Neural progenitor cell (in vitro differentiated cells): ENCODE measurements around the gene CAMK2D. TPM values are rescaled to one million over a fixed set of nuclear protein-coding genes. Genes with fewer than 3 reads are reported as not detected.

Source experiments
- DNase-seq: peaks from one replicate; pipeline ENCODE4 v3.0.0-alpha.2; 2016; ENCODE audit warnings: low spot score
- H2AFZ ChIP-seq: fragments of 200-600 bp; sonication (generic); replicated peaks from 2 replicates; pipeline ENCODE4 v1.6.1; 2016; ENCODE audit warnings: antibody characterized with exemption
- H3F3A ChIP-seq: fragments of 200-600 bp; sonication (generic); 2 replicates; pipeline ENCODE4 v1.6.1; 2016; ENCODE audit warnings: antibody characterized with exemption, low read depth
- H3K27ac ChIP-seq: fragments of 200-600 bp; sonication (generic); 2 replicates; pipeline ENCODE4 v1.5.1; 2016; ENCODE audit warnings: mild to moderate bottlenecking
- H3K27me3 ChIP-seq: fragments of 200-600 bp; sonication (generic); 2 replicates; pipeline ENCODE4 v1.6.1; 2016; ENCODE audit warnings: mild to moderate bottlenecking, moderate library complexity
- H3K36me3 ChIP-seq: fragments of 200-600 bp; sonication (generic); 2 replicates; pipeline ENCODE4 v1.5.1; 2016
- H3K4me1 ChIP-seq: fragments of 200-600 bp; sonication (generic); 2 replicates; pipeline ENCODE4 v1.6.1; 2016; ENCODE audit warnings: mixed run types
- H3K4me2 ChIP-seq: fragments of 200-600 bp; sonication (generic); 2 replicates; pipeline ENCODE4 v1.6.1; 2016
- H3K4me3 ChIP-seq: fragments of 200-600 bp; sonication (generic); 2 replicates; pipeline ENCODE4 v1.5.1; 2016
- H3K79me2 ChIP-seq: fragments of 200-600 bp; sonication (generic); 2 replicates; pipeline ENCODE4 v1.6.1; 2016; ENCODE audit warnings: low read depth
- H3K9ac ChIP-seq: fragments of 200-600 bp; sonication (generic); 2 replicates; pipeline ENCODE4 v1.6.1; 2016
- H3K9me3 ChIP-seq: fragments of 200-600 bp; sonication (generic); 2 replicates; pipeline ENCODE4 v1.5.1; 2016; ENCODE audit warnings: low read depth
- H4K20me1 ChIP-seq: fragments of 200-600 bp; sonication (generic); 2 replicates; pipeline ENCODE4 v1.6.1; 2016; ENCODE audit warnings: low read depth
- H3K27ac Mint-ChIP-seq: 3 replicates; pipeline ENCODE4 v1.8.0; 2021; ENCODE audit warnings: mixed read lengths
- H3K27me3 Mint-ChIP-seq: 2 replicates; pipeline ENCODE4 v1.8.0; 2022; ENCODE audit warnings: low read depth, mild to moderate bottlenecking, inconsistent platforms, moderate library complexity, mixed read lengths; ENCODE audit not compliant: insufficient read depth
- H3K36me3 Mint-ChIP-seq: 3 replicates; pipeline ENCODE4 v1.8.0; 2021; ENCODE audit warnings: mixed read lengths
- H3K4me1 Mint-ChIP-seq: 3 replicates; pipeline ENCODE4 v1.8.0; 2021; ENCODE audit warnings: mixed read lengths
- H3K4me3 Mint-ChIP-seq: 3 replicates; pipeline ENCODE4 v1.8.0; 2021; ENCODE audit warnings: mild to moderate bottlenecking, moderate library complexity, mixed read lengths
- H3K9me3 Mint-ChIP-seq: 3 replicates; pipeline ENCODE4 v1.8.0; 2020; ENCODE audit warnings: mixed read lengths
- EZH2 ChIP-seq: fragments of 200-600 bp; sonication (generic); IDR thresholded peaks from 2 replicates; pipeline ENCODE4 v1.6.1; 2017; ENCODE audit warnings: antibody characterized with exemption, mild to moderate bottlenecking, moderate library complexity
- EZH2phosphoT487 ChIP-seq: fragments of 200-600 bp; sonication (generic); IDR thresholded peaks from 2 replicates; pipeline ENCODE4 v1.6.1; 2017; ENCODE audit warnings: antibody characterized with exemption
- total RNA-seq: library from RNA; depleted of rRNA; stranded (reverse); fragments of >200 nt; gene quantifications from 2 replicates; pipeline ENCODE4 v1.2.3, GENCODE V29; 2015; ENCODE audit warnings: low replicate concordance
- TF ChIP-seq, protein P1 (sequence below): fragments of 200-600 bp; sonication (generic); IDR thresholded peaks from 2 replicates; pipeline ENCODE4 v1.5.1; 2017; ENCODE audit warnings: antibody characterized with exemption, mild to moderate bottlenecking

Gene CAMK2D
- total RNA-seq, 1 donor from 2014 or later: 33.2 TPM

- Histone ChIP-seq H4K20me1 (no peaks in the 10 kb centered on the region), H3K4me3 (no peak overlapping the region), H3F3A (no peaks in the 10 kb centered on the region), H2AFZ (no peak overlapping the region), H3K27me3 (no peaks in the 10 kb centered on the region), H3K36me3 (no peaks in the 10 kb centered on the region), H3K27ac (no peak overlapping the region), H3K4me2 (no peak overlapping the region), H3K9me3 (no peaks in the 10 kb centered on the region), H3K4me1 (no peaks in the 10 kb centered on the region), H3K9ac (no peak overlapping the region), H3K79me2 (no peaks in the 10 kb centered on the region)
- Mint-ChIP-seq H3K4me3 (no peak overlapping the region), H3K9me3 (no peaks in the 10 kb centered on the region), H3K4me1 (no peaks in the 10 kb centered on the region), H3K36me3 (no peaks in the 10 kb centered on the region), H3K27ac (no peak overlapping the region), H3K27me3 (no peaks in the 10 kb centered on the region)
- TF ChIP-seq, protein P1, sequence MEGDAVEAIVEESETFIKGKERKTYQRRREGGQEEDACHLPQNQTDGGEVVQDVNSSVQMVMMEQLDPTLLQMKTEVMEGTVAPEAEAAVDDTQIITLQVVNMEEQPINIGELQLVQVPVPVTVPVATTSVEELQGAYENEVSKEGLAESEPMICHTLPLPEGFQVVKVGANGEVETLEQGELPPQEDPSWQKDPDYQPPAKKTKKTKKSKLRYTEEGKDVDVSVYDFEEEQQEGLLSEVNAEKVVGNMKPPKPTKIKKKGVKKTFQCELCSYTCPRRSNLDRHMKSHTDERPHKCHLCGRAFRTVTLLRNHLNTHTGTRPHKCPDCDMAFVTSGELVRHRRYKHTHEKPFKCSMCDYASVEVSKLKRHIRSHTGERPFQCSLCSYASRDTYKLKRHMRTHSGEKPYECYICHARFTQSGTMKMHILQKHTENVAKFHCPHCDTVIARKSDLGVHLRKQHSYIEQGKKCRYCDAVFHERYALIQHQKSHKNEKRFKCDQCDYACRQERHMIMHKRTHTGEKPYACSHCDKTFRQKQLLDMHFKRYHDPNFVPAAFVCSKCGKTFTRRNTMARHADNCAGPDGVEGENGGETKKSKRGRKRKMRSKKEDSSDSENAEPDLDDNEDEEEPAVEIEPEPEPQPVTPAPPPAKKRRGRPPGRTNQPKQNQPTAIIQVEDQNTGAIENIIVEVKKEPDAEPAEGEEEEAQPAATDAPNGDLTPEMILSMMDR: no peak
- no peak for TF ChIP-seq EZH2
- TF ChIP-seq EZH2phosphoT487: no peak
- DNase-seq: no peak
These were observed 19.6 kb downstream of the CAMK2D start for GRCh38 chr4:113741956-113742355.

- Mint-ChIP-seq H3K36me3 (no peaks in the 10 kb centered on the region), H3K4me1 (no peaks in the 10 kb centered on the region), H3K4me3 (no peak overlapping the region), H3K27me3 (no peaks in the 10 kb centered on the region), H3K9me3 (no peaks in the 10 kb centered on the region), H3K27ac (no peak overlapping the region)
- H3K79me2 ChIP-seq: no peaks in the 10 kb centered on the region
- H3K36me3 ChIP-seq: no peaks in the 10 kb centered on the region
- no peaks in the 10 kb centered on the region for H3K9me3 ChIP-seq
- no peaks in the 10 kb centered on the region for H3K4me1 ChIP-seq
- TF ChIP-seq EZH2 (no peak), EZH2phosphoT487 (no peak)
- TF ChIP-seq, protein P1: no peak
- no peak overlapping the region for H2AFZ ChIP-seq
- H3F3A ChIP-seq: no peaks in the 10 kb centered on the region
- H3K27me3 ChIP-seq: no peaks in the 10 kb centered on the region
- no peak for DNase-seq
- H3K9ac ChIP-seq: no peak overlapping the region
- no peak overlapping the region for H3K4me2 ChIP-seq
- no peaks in the 10 kb centered on the region for H4K20me1 ChIP-seq
- H3K4me3 ChIP-seq: no peak overlapping the region
- H3K27ac ChIP-seq: no peak overlapping the region
These were observed 20.6 kb downstream of the CAMK2D start for GRCh38 chr4:113740857-113741379.

- no peaks in the 10 kb centered on the region for H3K4me1 Mint-ChIP-seq
- H3K9me3 ChIP-seq: no peaks in the 10 kb centered on the region
- H2AFZ ChIP-seq: no peak overlapping the region
- peaks cover 3% of the 10 kb centered on the region for H3K9me3 Mint-ChIP-seq
- H4K20me1 ChIP-seq: no peaks in the 10 kb centered on the region
- no peaks in the 10 kb centered on the region for H3K27me3 Mint-ChIP-seq
- no peaks in the 10 kb centered on the region for H3K27me3 ChIP-seq
- TF ChIP-seq, protein P1: no peak
- TF ChIP-seq EZH2phosphoT487: no peak
- TF ChIP-seq EZH2: no peak
- no peaks in the 10 kb centered on the region for H3K79me2 ChIP-seq
- no peak overlapping the region for H3K4me2 ChIP-seq
- H3K36me3 Mint-ChIP-seq: peaks cover 3% of the 10 kb centered on the region
- no peaks in the 10 kb centered on the region for H3K36me3 ChIP-seq
- H3F3A ChIP-seq: no peaks in the 10 kb centered on the region
- DNase-seq: no peak
- H3K4me3 Mint-ChIP-seq: no peak overlapping the region
- no peak overlapping the region for H3K27ac Mint-ChIP-seq
- no peaks in the 10 kb centered on the region for H3K4me1 ChIP-seq
- H3K4me3 ChIP-seq: no peak overlapping the region
- no peak overlapping the region for H3K27ac ChIP-seq
- H3K9ac ChIP-seq: no peak overlapping the region
These were observed 22.3 kb downstream of the CAMK2D start for GRCh38 chr4:113739197-113739596.
